SK-N-SH (cell line): Measurements from ENCODE around the gene ADPRHL1. TPM values are rescaled to one million over a fixed set of nuclear protein-coding genes. Genes with fewer than 3 reads are reported as not detected.

Source experiments
- CTCF ChIA-PET: fragments of 300-600, 350-600 bp; formaldehyde crosslinking; extraction: SDS; loops from one replicate; lab custom pipeline; 2021; lab: Yijun Ruan, JAX
- POLR2A ChIA-PET: fragments of 350-600 bp; sonication (Branson Sonifier 250); formaldehyde crosslinking; extraction: SDS; loops from one replicate; lab custom pipeline; 2020; ENCODE audit warnings: antibody characterized with exemption, inconsistent platforms; lab: Yijun Ruan, JAX
- DNase-seq: peaks from one replicate; pipeline ENCODE4 v3.0.0; 2012
- H2AFZ ChIP-seq: fragments of 200-600 bp; sonication (generic); 2 replicates; pipeline ENCODE4 v1.8.1; 2016; ENCODE audit warnings: antibody characterized with exemption, mild to moderate bottlenecking, low read depth
- H3F3A ChIP-seq: fragments of 200-600 bp; sonication (generic); replicated peaks from 2 replicates; pipeline ENCODE3; 2016; ENCODE audit warnings: antibody characterized with exemption, mild to moderate bottlenecking; ENCODE audit not compliant: insufficient read depth
- H3K27ac ChIP-seq, 2 experiments: fragments of 200-500 bp in 1 of 2; fragments of 200-600 bp in 1 of 2; sonication (Bioruptor generic) in 1 of 2; sonication (generic), shearing (Covaris generic) in 1 of 2; 2 replicates each; pipeline versions ENCODE4 v1.5.1 to v1.6.1; 2014 to 2016; ENCODE audit warnings: low read depth in 2 of 2, inconsistent platforms in 1 of 2, low read length in 1 of 2, mild to moderate bottlenecking in 1 of 2, mixed read lengths in 1 of 2
- H3K27me3 ChIP-seq: fragments of 200-600 bp; sonication (generic), shearing (Covaris generic); 2 replicates; pipeline ENCODE4 v1.6.1; 2016; ENCODE audit warnings: mixed run types; ENCODE audit not compliant: insufficient read depth
- H3K36me3 ChIP-seq, 2 experiments: fragments of 200-500 bp in 1 of 2; fragments of 200-600 bp in 1 of 2; sonication (Bioruptor generic) in 1 of 2; sonication (generic) in 1 of 2; replicated peaks in 1 of 2; 2 replicates each; pipeline versions ENCODE3 to v1.5.1; 2014 to 2016; ENCODE audit warnings: low read length in 1 of 2, mild to moderate bottlenecking in 1 of 2; ENCODE audit not compliant: insufficient read depth in 2 of 2, control insufficient read depth in 1 of 2
- H3K4me1 ChIP-seq, 2 experiments: fragments of 200-500 bp in 1 of 2; fragments of 200-600 bp in 1 of 2; sonication (Bioruptor generic) in 1 of 2; sonication (generic), shearing (Covaris generic) in 1 of 2; 2 replicates each; pipeline versions ENCODE4 v1.5.1 to v1.6.1; 2014 to 2016; ENCODE audit warnings: low read depth in 1 of 2, low read length in 1 of 2, mixed run types in 1 of 2; ENCODE audit not compliant: insufficient read depth in 2 of 2, control insufficient read depth in 1 of 2
- H3K4me2 ChIP-seq: fragments of 200-600 bp; sonication (generic), shearing (Covaris generic); 2 replicates; pipeline ENCODE4 v1.6.1; 2017; ENCODE audit warnings: mixed run types
- H3K4me3 ChIP-seq, 2 experiments: fragments of 200-500 bp in 1 of 2; fragments of 200-600 bp in 1 of 2; sonication (Bioruptor generic) in 1 of 2; sonication (generic), shearing (Covaris generic) in 1 of 2; 2 replicates each; pipeline versions ENCODE4 v1.5.1 to v1.8.1; 2014 to 2016; ENCODE audit warnings: low read depth in 2 of 2, inconsistent platforms in 1 of 2, low read length in 1 of 2, mild to moderate bottlenecking in 1 of 2, mixed read lengths in 1 of 2, moderate library complexity in 1 of 2
- H3K79me2 ChIP-seq: fragments of 200-600 bp; sonication (generic); 2 replicates; pipeline ENCODE4 v1.8.1; 2017; ENCODE audit warnings: mild to moderate bottlenecking; ENCODE audit not compliant: insufficient read depth
- H3K9ac ChIP-seq: fragments of 200-600 bp; sonication (generic); 2 replicates; pipeline ENCODE4 v1.6.1; 2017; ENCODE audit warnings: mixed run types
- H3K9me2 ChIP-seq: fragments of 200-600 bp; sonication (generic); 2 replicates; pipeline ENCODE4 v1.6.1; 2017; ENCODE audit warnings: mixed run types
- H3K9me3 ChIP-seq: fragments of 200-600 bp; sonication (generic); 2 replicates; pipeline ENCODE4 v1.6.1; 2017; ENCODE audit warnings: mixed run types, mild to moderate bottlenecking, moderate library complexity
- H4K20me1 ChIP-seq: fragments of 200-600 bp; sonication (generic); 2 replicates; pipeline ENCODE4 v1.6.1; 2017; ENCODE audit warnings: mild to moderate bottlenecking, mixed run types; ENCODE audit not compliant: insufficient read depth
- CHD2 ChIP-seq: fragments of 150-350 bp; IDR thresholded peaks from 2 replicates; pipeline ENCODE4 v1.6.1; 2018; ENCODE audit warnings: low read length; ENCODE audit not compliant: partially characterized antibody
- ELF1 ChIP-seq: IDR thresholded peaks from 2 replicates; pipeline ENCODE4 v1.4.0; 2012
- FOSL2 ChIP-seq: IDR thresholded peaks from 2 replicates; pipeline ENCODE4 v1.4.0; 2012; ENCODE audit warnings: low read depth, mild to moderate bottlenecking, moderate library complexity, borderline replicate concordance
- GABPA ChIP-seq: IDR thresholded peaks from 2 replicates; pipeline ENCODE4 v1.4.0; 2012; ENCODE audit warnings: low read depth, mild to moderate bottlenecking
- GATA2 ChIP-seq: sonication (generic); formaldehyde crosslinking; IDR thresholded peaks from 2 replicates; pipeline ENCODE4 v1.5.0; 2020; ENCODE audit warnings: mild to moderate bottlenecking, missing genetic modification reagents
- NRF1 ChIP-seq: IDR thresholded peaks from 2 replicates; pipeline ENCODE4 v1.6.1; 2012; ENCODE audit warnings: low read depth, mild to moderate bottlenecking, low read length
- PBX3 ChIP-seq: IDR thresholded peaks from 2 replicates; pipeline ENCODE4; 2012
- POLR2AphosphoS5 ChIP-seq: IDR thresholded peaks from 2 replicates; pipeline ENCODE4 v1.6.1; 2012; ENCODE audit warnings: low read depth, low read length
- RCOR1 ChIP-seq: fragments of 150-350 bp; IDR thresholded peaks from 2 replicates; pipeline ENCODE4 v1.6.1; 2017; ENCODE audit warnings: antibody characterized with exemption, low read length
- REST ChIP-seq: IDR thresholded peaks from 2 replicates; pipeline ENCODE4 v1.6.1; 2012; ENCODE audit warnings: mild to moderate bottlenecking, low read depth, low read length, moderate library complexity
- RFX5 ChIP-seq: IDR thresholded peaks from 2 replicates; pipeline ENCODE4 v1.6.1; 2012; ENCODE audit warnings: mild to moderate bottlenecking, improper control_type of control experiment, low read length
- RXRA ChIP-seq: IDR thresholded peaks from 2 replicates; pipeline ENCODE4 v1.4.0; 2012; ENCODE audit warnings: low read depth, mild to moderate bottlenecking, borderline replicate concordance
- SIN3A ChIP-seq: IDR thresholded peaks from 2 replicates; pipeline ENCODE4 v1.6.1; 2012; ENCODE audit warnings: low read depth, mild to moderate bottlenecking, low read length, moderate library complexity, borderline replicate concordance
- SMC3 ChIP-seq: IDR thresholded peaks from 2 replicates; pipeline ENCODE4 v1.6.1; 2012; ENCODE audit warnings: low read depth, low read length, improper control_type of control experiment
- USF1 ChIP-seq: IDR thresholded peaks from 2 replicates; pipeline ENCODE4 v1.4.0; 2012; ENCODE audit warnings: low read depth, borderline replicate concordance
- USF2 ChIP-seq: fragments of 150-350 bp; IDR thresholded peaks from 2 replicates; pipeline ENCODE4 v1.6.1; 2017; ENCODE audit warnings: antibody characterized with exemption, low read length, low read depth, borderline replicate concordance
- ZBTB33 ChIP-seq: IDR thresholded peaks from 2 replicates; pipeline ENCODE4 v1.4.0; 2012; ENCODE audit warnings: low read depth, borderline replicate concordance
- WGBS: methylation state at CpG from one replicate; pipeline ENCODE4 v1.1.6; 2017; ENCODE audit warnings: low lambda C conversion rate; 5-methylcytosine and 5-hydroxymethylcytosine counted together
- polyA plus RNA-seq, 3 experiments: library from polyadenylated mRNA; depleted of rRNA; stranded (reverse); fragments of >200 nt; gene quantifications; 2 replicates each; pipeline ENCODE4 v1.2.3, GENCODE V29; 2012

The ADPRHL1 gene
- polyA plus RNA-seq, 1 of the 3 experiments (the other 2 are of a cell fraction), result 1.0 TPM

- WGBS, result 97% methylated on average over 4 of the region's 4 CpGs
- Histone ChIP-seq H4K20me1 (no peaks in the 10 kb centered on the region), H3K9me3 (no peaks in the 10 kb centered on the region), H3K9me2 (no peaks in the 10 kb centered on the region), H3K27ac (no peak overlapping the region), H3K27me3 (no peaks in the 10 kb centered on the region), H3K79me2 (no peaks in the 10 kb centered on the region), H3K4me3 (no peak overlapping the region), H3K4me2 (no peak overlapping the region), H3K4me1 (peaks cover 0 to 16% of the 10 kb centered on the region in 2 experiments; a peak in 2 of 4 replicates), H3K36me3 (peaks cover 17 to 38% of the 10 kb centered on the region in 2 experiments), H3K9ac (no peak overlapping the region), H2AFZ (no peak overlapping the region), H3F3A (no peaks in the 10 kb centered on the region)
- TF ChIP-seq ELF1 (no peak), NRF1 (no peak), SIN3A (no peak), RFX5 (no peak), ZBTB33 (no peak), RCOR1 (no peak), GABPA (no peak), FOSL2 (no peak), REST (no peak), SMC3 (no peak), PBX3 (no peak), CHD2 (no peak), POLR2AphosphoS5 (no peak), RXRA (no peak), USF2 (no peak), GATA2 (CRISPR knock-in tag) (no peak), USF1 (no peak)
- ChIA-PET CTCF (interaction anchor here (0.6 to 9.0 kb wide), 6 partner anchors 12 to 125 kb away, joined by 3 to 128 read pairs (median 4); no protein-coding TSS in a partner anchor), POLR2A (no interaction called here)
- DNase-seq, result no peak
These were observed 822 bp downstream of the ADPRHL1 start for GRCh38 chr13:113452466-113452865.
